PFSK-1 (cell line): ENCODE results near the gene LPCAT2.

Source experiments
- REST ChIP-seq, 2 experiments: IDR thresholded peaks; 2 replicates each; pipeline versions ENCODE4 v1.6.1 to v1.8.0; 2011 to 2012; ENCODE audit warnings: low read depth in 2 of 2, low read length in 2 of 2, control low read depth in 1 of 2, inconsistent platforms in 1 of 2, mild to moderate bottlenecking in 1 of 2, moderate library complexity in 1 of 2; ENCODE audit not compliant: insufficient read depth in 1 of 2
- SIN3A ChIP-seq: IDR thresholded peaks from 2 replicates; pipeline ENCODE4 v1.6.1; 2012; ENCODE audit warnings: mild to moderate bottlenecking, low read length, moderate library complexity, borderline replicate concordance; ENCODE audit not compliant: insufficient read depth
- TAF1 ChIP-seq: IDR thresholded peaks from 2 replicates; pipeline ENCODE4 v1.6.1; 2012; ENCODE audit warnings: low read length, control low read depth, borderline replicate concordance; ENCODE audit not compliant: insufficient read depth

- no peak for TF ChIP-seq TAF1
- no peak for TF ChIP-seq REST (IDR thresholded peaks at IDR 0.05; ENCODE audit: insufficient read depth in 1 of 2, low read depth in 2 of 2, low read length in 2 of 2)
- TF ChIP-seq SIN3A, result no peak
Observed at GRCh38 chr16:55466209-55466608, 42.7 kb upstream of the LPCAT2 start.
